Coronary artery (tissue), 2 donors: ENCODE results near the gene PDZD7.

Experiments used
- DNase-seq: peaks from one replicate; pipeline ENCODE4 v3.0.0-alpha.2; 2017; ENCODE audit warnings: low spot score
- H3K27ac ChIP-seq, 2 donors: fragments of 200-600 bp; sonication (generic); one replicate each; pipeline ENCODE4 v1.5.1; 2016 to 2019
- H3K4me3 ChIP-seq: fragments of 200-600 bp; sonication (generic); 2 replicates; pipeline ENCODE4 v1.5.1; 2016; ENCODE audit warnings: mild to moderate bottlenecking, moderate library complexity
- TF ChIP-seq, protein P1 (sequence below): fragments of 200-600 bp; sonication (generic); IDR thresholded peaks from one replicate; pipeline ENCODE4 v1.5.1; 2019; ENCODE audit warnings: antibody characterized with exemption

PDZD7 gene

DNA sequence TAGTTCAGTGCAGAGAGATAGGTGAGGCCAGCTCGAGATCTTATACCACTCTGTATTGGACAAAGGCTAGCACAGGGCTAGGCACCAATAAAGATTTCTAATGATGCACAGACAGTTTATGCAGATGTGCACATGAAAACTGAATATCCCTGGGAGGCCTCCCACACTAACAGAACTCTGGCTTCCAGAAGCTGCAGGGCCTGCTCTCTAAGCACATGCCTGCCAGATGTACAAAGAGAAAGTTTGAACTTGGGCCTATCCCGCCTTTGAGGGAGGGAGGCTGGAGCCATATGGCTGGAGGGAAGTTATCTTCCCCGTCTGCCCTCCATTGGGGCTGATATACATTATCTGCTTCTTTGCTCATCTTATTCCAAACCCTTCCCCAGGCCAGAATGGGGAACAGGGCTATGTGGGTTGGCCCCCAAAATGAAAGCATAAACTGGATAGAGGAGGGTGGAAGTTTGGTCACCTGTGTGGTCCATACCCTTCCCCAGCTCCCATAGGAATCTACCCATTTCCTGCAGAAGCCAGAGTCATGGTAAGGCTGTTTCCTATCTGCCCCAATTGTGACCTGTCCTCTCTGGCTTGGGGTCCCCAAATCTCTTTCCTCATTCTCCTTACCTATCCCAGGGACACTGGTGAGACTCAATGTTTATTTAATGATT is 34.7 kb upstream of the PDZD7 start:
- DNase-seq: no peak
- TF ChIP-seq, protein P1, sequence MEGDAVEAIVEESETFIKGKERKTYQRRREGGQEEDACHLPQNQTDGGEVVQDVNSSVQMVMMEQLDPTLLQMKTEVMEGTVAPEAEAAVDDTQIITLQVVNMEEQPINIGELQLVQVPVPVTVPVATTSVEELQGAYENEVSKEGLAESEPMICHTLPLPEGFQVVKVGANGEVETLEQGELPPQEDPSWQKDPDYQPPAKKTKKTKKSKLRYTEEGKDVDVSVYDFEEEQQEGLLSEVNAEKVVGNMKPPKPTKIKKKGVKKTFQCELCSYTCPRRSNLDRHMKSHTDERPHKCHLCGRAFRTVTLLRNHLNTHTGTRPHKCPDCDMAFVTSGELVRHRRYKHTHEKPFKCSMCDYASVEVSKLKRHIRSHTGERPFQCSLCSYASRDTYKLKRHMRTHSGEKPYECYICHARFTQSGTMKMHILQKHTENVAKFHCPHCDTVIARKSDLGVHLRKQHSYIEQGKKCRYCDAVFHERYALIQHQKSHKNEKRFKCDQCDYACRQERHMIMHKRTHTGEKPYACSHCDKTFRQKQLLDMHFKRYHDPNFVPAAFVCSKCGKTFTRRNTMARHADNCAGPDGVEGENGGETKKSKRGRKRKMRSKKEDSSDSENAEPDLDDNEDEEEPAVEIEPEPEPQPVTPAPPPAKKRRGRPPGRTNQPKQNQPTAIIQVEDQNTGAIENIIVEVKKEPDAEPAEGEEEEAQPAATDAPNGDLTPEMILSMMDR: no peak
- H3K27ac ChIP-seq: peak overlapping the region; percentile 76 to 91
- H3K4me3 ChIP-seq: peak overlapping the region; percentile 76

DNA sequence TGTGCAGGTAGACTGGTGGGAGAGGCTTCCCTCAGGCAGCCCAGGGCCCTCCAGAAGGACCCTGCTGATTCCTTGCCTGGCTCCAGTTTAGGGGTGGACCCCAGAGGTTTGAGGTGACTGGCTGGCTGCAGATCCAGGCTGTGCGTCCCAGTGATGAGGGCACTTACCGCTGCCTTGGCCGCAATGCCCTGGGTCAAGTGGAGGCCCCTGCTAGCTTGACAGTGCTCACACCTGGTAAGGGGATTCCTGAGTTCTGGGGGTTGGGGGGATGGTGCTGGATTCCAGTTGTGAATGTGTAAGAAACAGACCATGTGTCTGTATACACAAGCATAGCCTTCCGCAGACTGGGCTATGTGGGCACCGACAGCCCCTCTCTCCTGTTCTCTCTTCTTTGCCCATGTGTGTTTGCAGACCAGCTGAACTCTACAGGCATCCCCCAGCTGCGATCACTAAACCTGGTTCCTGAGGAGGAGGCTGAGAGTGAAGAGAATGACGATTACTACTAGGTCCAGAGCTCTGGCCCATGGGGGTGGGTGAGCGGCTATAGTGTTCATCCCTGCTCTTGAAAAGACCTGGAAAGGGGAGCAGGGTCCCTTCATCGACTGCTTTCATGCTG is 33.6 kb upstream of the PDZD7 start:
- TF ChIP-seq, protein P1: no peak
- Histone ChIP-seq H3K27ac (peak overlapping the region in 1 of 2 donors; percentile 91), H3K4me3 (no peak overlapping the region)
- no peak for DNase-seq

DNA sequence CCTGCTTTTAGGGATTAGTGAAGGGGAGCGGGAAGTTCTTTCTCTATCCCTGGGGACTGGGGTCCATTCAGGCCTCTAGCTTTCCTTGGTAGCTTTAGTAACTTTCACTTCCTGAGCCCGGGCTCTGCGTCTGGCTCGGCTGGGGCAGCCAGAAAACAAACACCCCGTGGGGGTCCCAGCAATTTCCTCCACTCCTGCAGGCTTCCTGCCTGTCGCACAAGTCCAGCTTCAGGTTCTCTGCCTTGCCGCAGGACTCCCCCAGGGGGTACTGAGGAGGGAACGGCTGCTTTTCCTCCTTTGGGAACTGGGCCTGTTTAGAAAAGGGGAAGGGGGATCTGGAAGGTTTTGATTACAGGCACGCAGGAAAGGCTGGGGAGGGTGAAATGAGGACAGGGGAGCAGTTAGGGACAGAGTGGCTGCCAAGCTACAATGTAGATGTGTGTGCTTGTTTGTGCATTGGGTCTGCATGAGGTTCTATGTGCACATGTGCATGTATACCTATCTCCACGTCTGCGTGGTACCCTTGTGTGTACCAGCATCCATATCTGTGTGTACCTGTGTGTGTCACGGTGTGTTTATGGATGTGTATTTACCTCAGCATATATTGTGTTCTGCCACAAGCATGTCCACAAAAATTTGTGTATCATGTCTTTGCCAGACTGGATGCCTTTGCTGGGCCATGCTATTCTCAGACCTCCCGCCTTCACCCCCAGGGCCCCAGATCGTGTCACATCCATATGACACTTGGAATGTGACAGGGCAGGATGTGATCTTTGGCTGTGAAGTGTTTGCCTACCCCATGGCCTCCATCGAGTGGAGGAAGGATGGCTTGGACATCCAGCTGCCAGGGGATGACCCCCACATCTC is 32.9 kb upstream of the PDZD7 start:
- H3K4me3 ChIP-seq: no peak overlapping the region
- no peak for DNase-seq
- TF ChIP-seq, protein P1: no peak
- no peak overlapping the region for H3K27ac ChIP-seq

DNA sequence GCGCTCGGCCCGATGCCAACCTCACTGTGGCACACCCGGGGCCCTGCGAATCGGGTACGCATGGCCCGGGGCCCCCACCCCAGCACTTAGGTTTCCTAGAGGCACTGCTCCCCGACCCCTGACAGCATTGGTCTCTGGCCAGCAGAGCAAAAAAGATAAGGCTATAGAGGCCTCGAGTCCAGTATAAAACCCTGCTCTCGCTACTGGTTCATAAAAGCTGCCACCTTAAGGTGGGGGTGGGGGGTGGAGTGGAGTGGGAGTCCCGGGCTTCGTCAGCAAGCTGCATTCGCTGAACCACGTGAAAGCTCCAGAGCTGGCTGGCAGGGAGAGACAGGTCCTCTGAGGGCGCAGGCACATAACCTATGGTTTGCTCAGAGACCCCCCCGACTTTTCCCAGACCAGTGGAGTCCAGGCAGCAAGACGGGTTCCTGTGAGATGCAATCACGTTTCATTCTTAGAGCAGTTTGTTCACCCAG is 32.2 kb upstream of the PDZD7 start:
- no peak for DNase-seq
- Histone ChIP-seq H3K27ac (peak overlapping the region in 1 of 2 donors; percentile 99), H3K4me3 (peak overlapping the region; percentile 83)
- TF ChIP-seq, protein P1: no peak

DNA sequence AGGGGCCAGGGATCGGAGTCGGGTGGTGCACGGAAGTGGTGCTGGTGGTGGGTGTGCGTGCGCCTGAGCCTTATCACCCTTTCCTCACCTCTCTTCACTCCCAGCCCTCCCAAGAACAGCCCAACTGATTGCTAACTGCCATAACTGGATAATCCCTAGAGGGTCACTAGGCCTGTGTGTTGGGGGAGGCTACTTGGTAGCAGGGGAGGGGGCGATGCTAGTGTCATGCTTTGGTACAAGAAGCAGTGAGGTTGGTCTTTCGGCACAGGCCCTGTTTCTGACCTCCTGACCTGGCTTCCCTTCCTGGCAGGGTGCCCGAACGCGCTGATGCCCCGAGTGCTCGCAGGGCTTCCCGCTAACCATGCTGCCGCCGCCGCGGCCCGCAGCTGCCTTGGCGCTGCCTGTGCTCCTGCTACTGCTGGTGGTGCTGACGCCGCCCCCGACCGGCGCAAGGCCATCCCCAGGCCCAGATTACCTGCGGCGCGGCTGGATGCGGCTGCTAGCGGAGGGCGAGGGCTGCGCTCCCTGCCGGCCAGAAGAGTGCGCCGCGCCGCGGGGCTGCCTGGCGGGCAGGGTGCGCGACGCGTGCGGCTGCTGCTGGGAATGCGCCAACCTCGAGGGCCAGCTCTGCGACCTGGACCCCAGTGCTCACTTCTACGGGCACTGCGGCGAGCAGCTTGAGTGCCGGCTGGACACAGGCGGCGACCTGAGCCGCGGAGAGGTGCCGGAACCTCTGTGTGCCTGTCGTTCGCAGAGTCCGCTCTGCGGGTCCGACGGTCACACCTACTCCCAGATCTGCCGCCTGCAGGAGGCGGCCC is 31.5 kb upstream of the PDZD7 start:
- no peak for DNase-seq
- TF ChIP-seq, protein P1: peak; percentile 52
- peak overlapping the region; percentile 97 to 99 for H3K27ac ChIP-seq
- peak overlapping the region; percentile 83 for H3K4me3 ChIP-seq

DNA sequence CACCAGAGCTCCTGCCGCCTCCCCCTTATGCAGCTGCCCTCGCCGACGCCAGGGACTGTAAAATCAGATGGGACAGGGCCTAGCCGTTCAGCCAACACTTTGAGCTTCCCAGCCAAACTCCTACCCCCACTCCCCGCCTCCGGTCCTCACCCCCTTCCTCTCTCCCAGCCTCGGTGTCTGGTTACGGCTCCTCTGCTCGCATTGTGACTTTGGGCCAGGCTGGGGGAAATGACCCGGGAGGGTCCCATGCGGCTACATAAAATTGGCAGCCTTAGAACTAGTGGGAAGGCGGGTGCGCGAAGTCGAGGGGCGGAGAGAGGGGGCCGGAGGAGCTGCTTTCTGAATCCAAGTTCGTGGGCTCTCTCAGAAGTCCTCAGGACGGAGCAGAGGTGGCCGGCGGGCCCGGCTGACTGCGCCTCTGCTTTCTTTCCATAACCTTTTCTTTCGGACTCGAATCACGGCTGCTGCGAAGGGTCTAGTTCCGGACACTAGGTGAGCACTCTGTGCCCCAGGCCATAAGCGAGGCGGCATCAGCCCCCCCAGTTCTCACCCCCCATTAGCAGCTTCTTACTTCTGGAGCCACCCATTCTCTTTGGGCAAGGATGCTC is 30.8 kb upstream of the PDZD7 start, which contains the start of gene KAZALD1:
Gene KAZALD1 (plus strand): TSS at position 366 of the 608 bp plus-strand sequence. CDS start 604 bp downstream, outside the sequence.
- H3K27ac ChIP-seq: peak within 1 kb of the TSS; percentile 97 to 99
- TF ChIP-seq, protein P1: no peak
- peak; percentile 86 for DNase-seq
- H3K4me3 ChIP-seq: peak within 1 kb of the TSS; percentile 83
